Stimulated activated CD4-positive, alpha-beta T cell treated with anti-CD3 and anti-CD28 coated beads, TNF-alpha, amount 100 ng/mL, for 48 hours (primary cell): ENCODE measurements around the gene CAMSAP3.
"Not testable (repeated sequence)": the region's sequence is repeated elsewhere in the genome, so short reads cannot be mapped to it uniquely, and the experiment has no call there.

Experiments used
- DNase-seq, 3 donors: peaks; one replicate each; pipeline ENCODE4 v3.0.0-alpha.2; 2020; ENCODE audit warnings: low read depth in 3 of 3

CAMSAP3 gene

GRCh38 chr19:7575434-7576040, 20.1 kb upstream of the CAMSAP3 start:
- DNase-seq: no peak

GRCh38 chr19:7577422-7577821, 18.2 kb upstream of the CAMSAP3 start:
- DNase-seq: not testable (repeated sequence)

GRCh38 chr19:7578127-7578526, 17.5 kb upstream of the CAMSAP3 start:
- no peak for DNase-seq

GRCh38 chr19:7579182-7579581, 16.5 kb upstream of the CAMSAP3 start:
- DNase-seq: no peak

GRCh38 chr19:7582446-7582845, 13.2 kb upstream of the CAMSAP3 start:
- no peak for DNase-seq

- DNase-seq: no peak
Observed at GRCh38 chr19:7589822-7590221, 5.8 kb upstream of the CAMSAP3 start.

GRCh38 chr19:7590256-7590655, 5.4 kb upstream of the CAMSAP3 start:
- no peak for DNase-seq

GRCh38 chr19:7596211-7596937, 711 bp downstream of the CAMSAP3 start:
- no peak for DNase-seq

- DNase-seq: no peak
Observed at GRCh38 chr19:7597689-7598088, 2.0 kb downstream of the CAMSAP3 start.

GRCh38 chr19:7598180-7598579, 2.5 kb downstream of the CAMSAP3 start:
- no peak for DNase-seq

GRCh38 chr19:7600721-7601120, 5.1 kb downstream of the CAMSAP3 start:
- no peak for DNase-seq

- no peak for DNase-seq
Observed at GRCh38 chr19:7602240-7602934, 6.7 kb downstream of the CAMSAP3 start.

GRCh38 chr19:7602935-7603497, 7.4 kb downstream of the CAMSAP3 start:
- no peak for DNase-seq

GRCh38 chr19:7603919-7604318, 8.3 kb downstream of the CAMSAP3 start:
- no peak for DNase-seq

- DNase-seq: peak in 2 of 3 donors; percentile 36 to 43
Observed at GRCh38 chr19:7605490-7606222, 10.0 kb downstream of the CAMSAP3 start.

GRCh38 chr19:7606289-7606688, 10.6 kb downstream of the CAMSAP3 start:
- no peak for DNase-seq

GRCh38 chr19:7607212-7607873, 11.7 kb downstream of the CAMSAP3 start:
- DNase-seq: no peak

- no peak for DNase-seq
Observed at GRCh38 chr19:7607874-7608560, 12.4 kb downstream of the CAMSAP3 start.

GRCh38 chr19:7610491-7611240, 15.0 kb downstream of the CAMSAP3 start:
- no peak for DNase-seq
